DOHH2 (cell line): Measurements from ENCODE around the gene MRPL40.
"Not testable (repeated sequence)": the region's sequence is repeated elsewhere in the genome, so short reads cannot be mapped to it uniquely, and the experiment has no call there.

ENCODE experiments used
- EZH2phosphoT487 ChIP-seq: fragments of 200-600 bp; sonication (generic); IDR thresholded peaks from 2 replicates; pipeline ENCODE4 v1.6.1; 2017; ENCODE audit warnings: borderline replicate concordance, mild to moderate bottlenecking, antibody characterized with exemption, low read length, moderate library complexity, mixed read lengths
- TF ChIP-seq, protein P1 (sequence below): fragments of 200-600 bp; sonication (generic); IDR thresholded peaks from one replicate; pipeline ENCODE4 v1.5.1; 2014; ENCODE audit warnings: antibody characterized with exemption, mild to moderate bottlenecking, low read depth, low read length; ENCODE audit not compliant: poor library complexity, severe bottlenecking

- TF ChIP-seq, protein P1, sequence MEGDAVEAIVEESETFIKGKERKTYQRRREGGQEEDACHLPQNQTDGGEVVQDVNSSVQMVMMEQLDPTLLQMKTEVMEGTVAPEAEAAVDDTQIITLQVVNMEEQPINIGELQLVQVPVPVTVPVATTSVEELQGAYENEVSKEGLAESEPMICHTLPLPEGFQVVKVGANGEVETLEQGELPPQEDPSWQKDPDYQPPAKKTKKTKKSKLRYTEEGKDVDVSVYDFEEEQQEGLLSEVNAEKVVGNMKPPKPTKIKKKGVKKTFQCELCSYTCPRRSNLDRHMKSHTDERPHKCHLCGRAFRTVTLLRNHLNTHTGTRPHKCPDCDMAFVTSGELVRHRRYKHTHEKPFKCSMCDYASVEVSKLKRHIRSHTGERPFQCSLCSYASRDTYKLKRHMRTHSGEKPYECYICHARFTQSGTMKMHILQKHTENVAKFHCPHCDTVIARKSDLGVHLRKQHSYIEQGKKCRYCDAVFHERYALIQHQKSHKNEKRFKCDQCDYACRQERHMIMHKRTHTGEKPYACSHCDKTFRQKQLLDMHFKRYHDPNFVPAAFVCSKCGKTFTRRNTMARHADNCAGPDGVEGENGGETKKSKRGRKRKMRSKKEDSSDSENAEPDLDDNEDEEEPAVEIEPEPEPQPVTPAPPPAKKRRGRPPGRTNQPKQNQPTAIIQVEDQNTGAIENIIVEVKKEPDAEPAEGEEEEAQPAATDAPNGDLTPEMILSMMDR: not testable (repeated sequence)
- TF ChIP-seq EZH2phosphoT487: not testable (repeated sequence)
These were observed 4.3 kb downstream of the MRPL40 start for GRCh38 chr22:19436444-19437161.
